ENCODE measurements around the gene CFAP58.

DNA sequence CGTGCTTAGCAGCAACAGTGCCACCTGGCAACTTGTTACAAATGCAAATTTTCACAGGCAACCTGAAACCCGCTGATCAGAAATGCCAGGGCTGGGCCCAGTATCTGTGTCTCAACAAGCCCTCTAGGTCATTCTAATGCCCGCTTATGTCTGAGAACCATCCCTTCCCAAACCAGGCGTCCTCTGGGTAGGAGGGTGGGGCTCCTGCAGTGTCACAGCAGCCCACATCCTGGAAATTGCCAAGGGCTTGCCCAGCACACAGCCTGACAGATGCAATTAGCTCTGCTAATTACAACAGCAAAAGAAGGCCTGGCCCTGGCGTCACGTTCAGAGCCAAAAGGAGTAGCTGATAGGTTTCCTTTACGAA, 31.2 kb upstream of the CFAP58 start:
- TF ChIP-seq POLR2A (IDR thresholded peaks at IDR 0.05) (no peak), CTCF (IDR thresholded peaks at IDR 0.05) (no peak)

All from uterus (tissue), 2 donors.